Activated CD8-positive, alpha-beta memory T cell treated with anti-CD3 and anti-CD28 coated beads, Interleukin-2, amount 10 ng/mL, durations not matched to agents 7 days and 5 days (primary cell): ENCODE results near the gene ADAM33. TPM values are rescaled to one million over a fixed set of nuclear protein-coding genes. Genes with fewer than 3 reads are reported as not detected.

Source experiments
- ATAC-seq: fragments of 150-1000 bp; cut with Tn5 transposase; one replicate; pipeline ENCODE4 v1.10.0; 2021; ENCODE audit warnings: moderate library complexity
- CTCF ChIA-PET: fragments of 350-600 bp; sonication (Branson Sonifier 250); formaldehyde crosslinking; loops from one replicate; lab custom pipeline; 2021; ENCODE audit warnings: antibody characterized with exemption; lab: Charles Lee
- DNase-seq: peaks from one replicate; pipeline ENCODE4 v3.0.0-alpha.2; 2020
- H3K27ac Mint-ChIP-seq: one replicate; pipeline ENCODE4 v1.8.0; 2021; ENCODE audit warnings: mild to moderate bottlenecking, mixed read lengths
- H3K27me3 Mint-ChIP-seq: one replicate; pipeline ENCODE4 v1.8.0; 2021; ENCODE audit warnings: mixed read lengths
- H3K36me3 Mint-ChIP-seq: one replicate; pipeline ENCODE4 v1.8.0; 2021; ENCODE audit warnings: mild to moderate bottlenecking, mixed read lengths
- H3K4me1 Mint-ChIP-seq: one replicate; pipeline ENCODE4 v1.8.0; 2021; ENCODE audit warnings: mixed read lengths
- H3K4me3 Mint-ChIP-seq: one replicate; pipeline ENCODE4 v1.8.0; 2021; ENCODE audit warnings: mild to moderate bottlenecking, moderate library complexity, mixed read lengths
- H3K9me3 Mint-ChIP-seq: one replicate; pipeline ENCODE4 v1.8.0; 2022; ENCODE audit warnings: low read depth, mixed read lengths
- total RNA-seq, 2 experiments: library from RNA; stranded (reverse); gene quantifications; one replicate each; pipeline ENCODE4 v1.2.3, GENCODE V29; 2021

The ADAM33 gene
- total RNA-seq, 2 experiments from 2014 or later, result not detected

DNA sequence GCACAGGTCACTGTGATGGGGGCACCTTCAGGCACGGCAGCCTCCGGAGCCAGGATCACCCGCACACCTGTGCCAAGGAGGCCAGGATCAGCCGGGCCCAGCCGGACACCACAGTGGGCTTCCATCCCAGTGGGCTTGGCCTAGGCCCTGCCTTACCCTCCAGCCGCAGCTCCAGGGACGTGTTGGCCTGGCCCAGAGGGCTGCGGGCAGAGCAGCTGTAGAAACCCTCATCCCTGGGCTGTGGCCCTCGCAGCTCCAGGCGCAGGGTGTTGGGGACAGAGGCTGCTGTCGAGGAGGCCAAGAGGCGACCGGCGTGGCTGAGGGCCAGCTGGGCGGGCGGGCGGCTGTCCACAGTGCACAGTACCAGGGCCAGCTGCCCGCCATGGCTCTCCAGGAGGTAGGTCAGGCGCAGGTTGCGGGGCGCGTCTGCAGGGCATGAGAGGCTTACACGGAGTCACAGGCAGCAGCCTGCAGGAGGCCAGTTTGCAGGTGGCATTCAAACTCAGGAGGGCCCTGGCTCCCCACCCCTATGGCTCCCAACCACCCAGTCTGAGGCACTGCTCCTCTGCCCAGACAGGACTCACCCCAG lies 11.0 kb upstream of the ADAM33 start:
- Mint-ChIP-seq H3K36me3 (no peaks in the 10 kb centered on the region), H3K9me3 (no peaks in the 10 kb centered on the region), H3K4me1 (no peaks in the 10 kb centered on the region), H3K4me3 (no peak overlapping the region), H3K27me3 (no peaks in the 10 kb centered on the region), H3K27ac (no peak overlapping the region)
- ATAC-seq (no peak), DNase-seq (no peak)
- CTCF ChIA-PET, result interaction anchor here (1.3 to 8.7 kb wide), 3 partner anchors 16 to 18 kb away, joined by 3 to 46 read pairs (median 9); no protein-coding TSS in a partner anchor

DNA sequence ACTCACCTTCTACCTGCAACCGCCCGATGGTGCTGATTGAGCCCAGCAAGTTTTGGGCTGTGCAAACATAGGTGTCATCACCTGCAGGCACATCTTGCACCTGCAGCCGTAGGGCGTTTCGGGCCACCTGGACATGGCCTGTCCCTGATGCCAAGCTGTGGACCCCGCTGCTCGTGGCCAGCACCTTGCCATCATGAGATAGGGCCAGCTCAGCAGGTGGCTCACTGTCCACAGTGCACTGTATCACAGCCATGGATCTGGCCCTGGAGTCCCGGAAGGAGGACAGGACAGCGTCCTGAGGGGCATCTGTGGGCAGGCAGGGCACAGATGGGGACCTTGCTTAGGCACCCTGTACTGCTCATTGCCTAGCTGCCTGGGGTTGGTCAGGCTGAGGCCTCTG lies 10.1 kb upstream of the ADAM33 start:
- Mint-ChIP-seq H3K36me3 (no peaks in the 10 kb centered on the region), H3K27me3 (peaks cover 3% of the 10 kb centered on the region), H3K4me1 (no peaks in the 10 kb centered on the region), H3K4me3 (no peak overlapping the region), H3K9me3 (no peaks in the 10 kb centered on the region), H3K27ac (no peak overlapping the region)
- ATAC-seq (no peak), DNase-seq (no peak)
- CTCF ChIA-PET, result interaction anchor here (1.3 to 2.3 kb wide), 2 partner anchors 15 to 19 kb away, joined by 3 to 9 read pairs; no protein-coding TSS in a partner anchor

DNA sequence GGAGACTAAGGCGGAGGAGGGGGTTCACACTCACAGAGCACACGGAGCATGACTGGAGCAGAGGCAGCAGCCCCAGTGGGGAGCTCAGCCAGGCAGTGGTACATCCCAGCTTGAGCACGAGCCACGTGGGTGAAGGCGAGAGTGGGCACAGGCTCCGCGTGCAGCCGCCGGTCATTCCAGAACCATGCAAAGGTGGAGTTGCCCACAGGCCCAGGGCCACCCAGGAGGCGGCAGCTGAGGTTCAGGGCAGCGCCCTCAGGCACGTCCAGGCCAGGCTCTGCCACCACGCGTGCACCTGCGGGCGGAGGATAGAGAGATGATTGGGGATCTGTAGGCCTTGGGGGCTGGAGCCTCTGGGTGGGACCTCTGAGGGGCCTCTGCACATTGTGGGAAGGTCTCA lies 9.5 kb upstream of the ADAM33 start:
- ATAC-seq (no peak), DNase-seq (no peak)
- no peak overlapping the region for H3K4me3 Mint-ChIP-seq
- peaks cover 6% of the 10 kb centered on the region for H3K27me3 Mint-ChIP-seq
- no peaks in the 10 kb centered on the region for H3K9me3 Mint-ChIP-seq
- no peaks in the 10 kb centered on the region for H3K4me1 Mint-ChIP-seq
- H3K27ac Mint-ChIP-seq, result no peak overlapping the region
- no peaks in the 10 kb centered on the region for H3K36me3 Mint-ChIP-seq
- CTCF ChIA-PET, result interaction anchor here (2.3 kb wide), 1 partner anchor 20 kb away, joined by 9 read pairs; no protein-coding TSS in a partner anchor

DNA sequence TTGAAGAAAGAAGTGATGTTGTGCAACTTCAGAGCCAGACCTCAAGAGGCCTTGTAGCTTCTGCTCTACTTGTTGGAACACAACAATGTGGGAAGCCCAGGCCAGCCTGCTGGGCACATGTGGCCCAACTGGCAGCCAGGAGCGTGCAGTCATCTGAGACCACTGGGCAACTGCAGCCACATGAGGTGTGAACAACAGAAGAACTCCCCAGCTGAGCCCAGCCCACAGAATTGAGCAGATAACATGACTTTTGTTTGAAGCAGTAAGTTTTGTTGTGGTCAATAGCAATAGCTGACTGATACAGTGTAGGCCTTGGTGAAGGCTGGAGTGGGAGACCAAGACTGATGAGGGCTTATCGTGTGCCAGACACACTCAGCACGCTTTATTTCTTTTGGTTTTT lies 8.6 kb upstream of the ADAM33 start:
- DNase-seq (no peak), ATAC-seq (no peak)
- no peaks in the 10 kb centered on the region for H3K4me1 Mint-ChIP-seq
- H3K4me3 Mint-ChIP-seq, result no peak overlapping the region
- H3K27ac Mint-ChIP-seq, result no peak overlapping the region
- H3K36me3 Mint-ChIP-seq, result no peaks in the 10 kb centered on the region
- H3K9me3 Mint-ChIP-seq, result no peaks in the 10 kb centered on the region
- peaks cover 13% of the 10 kb centered on the region for H3K27me3 Mint-ChIP-seq
- CTCF ChIA-PET, result interaction anchor here (2.3 kb wide), 1 partner anchor 20 kb away, joined by 9 read pairs; no protein-coding TSS in a partner anchor

DNA sequence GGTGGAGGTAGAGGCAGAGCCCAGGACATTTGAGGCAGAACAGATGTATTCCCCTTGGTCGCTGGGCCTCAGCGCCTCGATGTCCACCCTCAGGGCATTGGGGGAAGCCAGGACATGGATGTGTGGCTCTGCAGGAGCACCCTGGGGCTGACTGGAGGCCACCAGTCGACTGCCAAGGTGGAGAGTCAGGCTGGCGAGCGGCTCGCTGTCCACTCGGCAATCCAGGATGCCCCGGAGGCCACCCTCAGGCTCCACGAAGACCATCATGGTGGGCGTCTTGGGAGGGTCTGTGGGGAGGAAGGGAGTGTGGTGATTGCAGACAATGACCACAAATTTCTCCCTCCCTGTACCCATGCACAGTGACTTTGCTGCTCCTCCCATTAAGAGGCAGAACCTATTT lies 8.2 kb upstream of the ADAM33 start:
- CTCF ChIA-PET, result no interaction called here
- Mint-ChIP-seq H3K4me1 (no peaks in the 10 kb centered on the region), H3K36me3 (no peaks in the 10 kb centered on the region), H3K4me3 (no peak overlapping the region), H3K27ac (no peak overlapping the region), H3K9me3 (no peaks in the 10 kb centered on the region), H3K27me3 (peaks cover 16% of the 10 kb centered on the region)
- ATAC-seq, result no peak
- DNase-seq, result no peak

DNA sequence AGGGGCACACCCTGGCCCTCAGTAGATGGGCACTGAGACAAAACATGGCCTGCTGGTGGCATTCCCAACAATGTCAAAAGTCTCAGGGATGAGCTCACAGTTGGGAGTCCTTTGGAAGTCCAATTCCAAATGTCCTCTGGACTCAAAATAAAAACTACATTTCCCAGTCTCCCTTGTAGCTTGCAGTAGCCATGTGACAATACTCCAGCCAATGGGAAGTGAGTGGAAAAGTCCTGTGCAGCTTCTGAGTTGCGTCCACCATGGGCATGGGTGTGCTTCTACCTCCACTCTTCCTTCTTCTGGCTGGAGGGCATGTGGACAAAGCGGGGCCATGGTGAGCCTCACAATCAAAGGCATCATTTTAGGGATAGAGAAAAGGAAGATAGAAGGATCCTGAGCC lies 5.8 kb upstream of the ADAM33 start:
- no peaks in the 10 kb centered on the region for H3K4me1 Mint-ChIP-seq
- no peak for DNase-seq
- CTCF ChIA-PET, result interaction anchor here (1.6 to 3.8 kb wide), 2 partner anchors 10 to 11 kb away, joined by 5 to 23 read pairs; no protein-coding TSS in a partner anchor
- no peak for ATAC-seq
- peaks cover 33% of the 10 kb centered on the region for H3K27me3 Mint-ChIP-seq
- H3K9me3 Mint-ChIP-seq, result no peaks in the 10 kb centered on the region
- no peak overlapping the region for H3K4me3 Mint-ChIP-seq
- H3K36me3 Mint-ChIP-seq, result no peaks in the 10 kb centered on the region
- H3K27ac Mint-ChIP-seq, result no peak overlapping the region

DNA sequence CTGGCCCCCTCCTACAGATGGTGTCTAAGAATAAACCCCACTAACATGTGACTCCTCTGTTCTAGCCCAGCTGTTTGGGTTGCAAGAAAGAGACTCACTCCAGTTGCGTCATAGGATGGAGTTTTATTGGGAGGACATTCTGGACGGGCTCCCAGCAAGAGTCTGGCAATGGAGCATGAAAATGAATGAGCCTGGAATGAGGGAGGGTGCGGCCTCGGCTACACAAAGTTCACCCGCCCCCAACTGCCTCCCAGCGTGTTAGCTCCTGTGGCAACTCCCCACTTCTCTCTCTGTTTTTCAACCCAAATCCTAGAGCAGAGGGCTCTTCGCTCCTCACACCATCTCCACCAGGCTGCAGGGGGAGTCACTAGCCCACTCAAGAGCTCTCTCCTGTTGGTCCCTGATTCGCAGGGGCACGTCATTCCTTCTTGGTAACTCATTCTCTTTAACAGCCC lies 5.1 kb upstream of the ADAM33 start:
- ATAC-seq, result no peak
- CTCF ChIA-PET, result interaction anchor here (3.8 kb wide), 1 partner anchor 10 kb away, joined by 23 read pairs; no protein-coding TSS in a partner anchor
- Mint-ChIP-seq H3K9me3 (no peaks in the 10 kb centered on the region), H3K27me3 (peaks cover 38% of the 10 kb centered on the region), H3K36me3 (no peaks in the 10 kb centered on the region), H3K27ac (no peak overlapping the region), H3K4me1 (peaks cover 2% of the 10 kb centered on the region), H3K4me3 (no peak overlapping the region)
- no peak for DNase-seq

DNA sequence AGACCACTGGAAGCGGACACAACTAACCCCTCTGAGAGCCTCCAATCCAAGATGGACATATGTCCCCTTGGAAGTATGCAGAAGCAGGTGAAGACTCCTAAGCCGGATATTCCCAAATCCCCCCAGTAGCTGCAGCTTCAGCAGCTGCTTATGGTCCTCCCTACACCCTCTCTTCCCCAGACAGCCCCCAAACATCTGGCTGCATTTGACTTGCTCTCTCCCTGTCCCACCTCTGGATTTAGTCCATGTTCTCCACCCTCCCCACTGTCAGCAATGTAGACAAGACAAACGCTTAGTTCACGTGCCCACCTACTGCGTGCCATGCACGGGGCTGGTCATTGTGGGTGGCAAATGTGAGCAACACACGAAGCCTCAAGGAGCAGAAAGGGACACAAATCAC lies 4.6 kb upstream of the ADAM33 start:
- CTCF ChIA-PET, result interaction anchor here (3.8 kb wide), 1 partner anchor 9 kb away, joined by 23 read pairs; no protein-coding TSS in a partner anchor
- Mint-ChIP-seq H3K36me3 (no peaks in the 10 kb centered on the region), H3K4me3 (no peak overlapping the region), H3K27ac (no peak overlapping the region), H3K4me1 (peaks cover 2% of the 10 kb centered on the region), H3K9me3 (no peaks in the 10 kb centered on the region), H3K27me3 (peaks cover 43% of the 10 kb centered on the region)
- no peak for ATAC-seq
- no peak for DNase-seq

DNA sequence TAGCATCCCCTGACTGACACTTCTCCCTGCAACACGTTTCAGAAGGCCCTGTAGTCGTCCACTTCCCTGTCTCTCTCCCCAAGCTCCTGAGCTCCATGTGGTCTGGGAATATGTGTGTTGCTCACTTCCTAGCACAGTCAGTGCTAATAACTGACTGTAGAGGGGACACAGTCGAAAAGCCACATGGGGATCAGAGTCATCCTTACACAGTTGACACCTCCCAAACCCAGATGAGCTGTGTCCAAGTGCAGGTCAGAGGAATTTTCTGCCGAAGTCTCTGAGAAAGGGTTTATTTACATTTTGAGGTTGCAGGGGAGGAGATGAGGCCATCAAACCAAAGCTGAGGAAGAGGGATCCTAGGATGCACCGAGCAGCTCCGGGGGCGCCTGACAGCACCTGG lies 3.5 kb upstream of the ADAM33 start:
- no peak for ATAC-seq
- no peak for DNase-seq
- Mint-ChIP-seq H3K4me3 (no peak overlapping the region), H3K4me1 (peaks cover 2% of the 10 kb centered on the region), H3K27ac (no peak overlapping the region), H3K9me3 (no peaks in the 10 kb centered on the region), H3K27me3 (peaks cover 53% of the 10 kb centered on the region), H3K36me3 (no peaks in the 10 kb centered on the region)
- CTCF ChIA-PET, result interaction anchor here (1.0 to 3.8 kb wide), 3 partner anchors 8 to 27 kb away, joined by 3 to 23 read pairs (median 4); no protein-coding TSS in a partner anchor

DNA sequence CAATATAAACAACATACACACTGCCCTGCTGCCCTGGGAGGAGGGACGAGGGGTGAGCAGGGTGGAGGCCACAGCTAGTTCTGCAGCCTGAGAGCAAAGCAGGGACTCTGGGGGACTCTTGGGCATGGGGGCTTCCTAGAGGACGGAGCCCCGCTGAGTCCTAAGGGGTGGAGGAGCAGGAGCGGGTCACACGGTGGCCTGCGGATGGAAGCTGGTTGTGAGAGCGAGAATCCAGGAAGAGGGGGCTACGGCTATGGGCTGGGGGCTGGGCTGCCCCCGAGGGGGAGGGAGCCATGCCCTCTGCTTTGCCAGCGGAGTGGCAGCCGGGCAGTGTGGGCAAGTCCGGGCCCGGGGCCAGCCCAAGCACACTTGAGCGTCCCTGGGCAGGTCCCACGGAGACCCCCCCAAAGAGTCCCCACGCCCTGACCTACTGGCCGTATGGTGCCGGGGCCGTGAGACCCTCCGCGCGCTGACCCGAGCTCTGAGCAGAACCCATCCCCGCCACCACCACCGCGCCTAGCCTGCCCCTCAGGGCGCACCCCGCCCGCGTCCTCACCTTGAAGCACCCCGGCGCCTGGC lies 369 bp downstream of the ADAM33 start:
- H3K36me3 Mint-ChIP-seq, result no peaks in the 10 kb centered on the region
- CTCF ChIA-PET, result interaction anchor here (1.4 to 9.8 kb wide), 2 partner anchors 9 to 28 kb away, joined by 3 to 122 read pairs; no protein-coding TSS in a partner anchor
- H3K27ac Mint-ChIP-seq, result no peak overlapping the region
- H3K27me3 Mint-ChIP-seq, result peaks cover 71% of the 10 kb centered on the region
- no peak for ATAC-seq
- DNase-seq, result no peak
- peaks cover 6% of the 10 kb centered on the region for H3K4me1 Mint-ChIP-seq
- no peak overlapping the region for H3K4me3 Mint-ChIP-seq
- no peaks in the 10 kb centered on the region for H3K9me3 Mint-ChIP-seq

DNA sequence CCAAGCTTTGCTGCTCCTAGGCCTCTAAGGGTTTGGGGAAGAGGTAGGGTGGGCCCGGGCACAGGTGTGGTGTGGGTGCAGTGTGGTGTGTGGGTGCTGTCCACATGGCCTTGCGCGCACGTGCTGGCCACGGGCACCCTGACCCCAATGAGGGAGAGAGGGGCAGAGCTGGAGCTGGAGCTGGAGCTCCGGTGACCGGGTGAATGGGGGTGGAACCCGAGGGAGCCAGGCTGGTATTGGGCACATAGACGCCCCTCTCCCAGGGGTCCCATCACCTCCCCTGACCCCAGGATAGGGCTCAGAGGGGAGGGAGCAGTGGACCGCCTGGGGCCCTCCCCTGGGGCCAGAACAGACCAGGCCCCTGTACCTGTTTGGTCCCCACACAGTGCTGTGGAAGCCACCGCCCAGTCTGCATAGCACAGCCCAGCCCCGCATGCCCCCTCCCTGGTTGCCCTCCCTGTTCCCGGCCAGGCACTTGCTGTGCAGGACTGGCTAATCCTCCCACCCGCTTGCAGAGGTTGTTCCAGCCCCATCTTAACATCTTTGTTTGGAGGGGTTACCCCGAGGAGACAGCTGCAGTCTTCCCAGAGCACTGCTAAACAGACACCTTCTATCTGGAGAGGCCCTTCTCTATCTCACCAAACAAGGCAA lies 984 bp downstream of the ADAM33 start:
- Mint-ChIP-seq H3K27me3 (peaks cover 68% of the 10 kb centered on the region), H3K4me1 (peaks cover 6% of the 10 kb centered on the region), H3K9me3 (no peaks in the 10 kb centered on the region), H3K36me3 (no peaks in the 10 kb centered on the region), H3K4me3 (no peak overlapping the region), H3K27ac (no peak overlapping the region)
- CTCF ChIA-PET, result interaction anchor here (1.4 to 9.8 kb wide), 2 partner anchors 8 to 28 kb away, joined by 3 to 122 read pairs; no protein-coding TSS in a partner anchor
- ATAC-seq (no peak), DNase-seq (no peak)

DNA sequence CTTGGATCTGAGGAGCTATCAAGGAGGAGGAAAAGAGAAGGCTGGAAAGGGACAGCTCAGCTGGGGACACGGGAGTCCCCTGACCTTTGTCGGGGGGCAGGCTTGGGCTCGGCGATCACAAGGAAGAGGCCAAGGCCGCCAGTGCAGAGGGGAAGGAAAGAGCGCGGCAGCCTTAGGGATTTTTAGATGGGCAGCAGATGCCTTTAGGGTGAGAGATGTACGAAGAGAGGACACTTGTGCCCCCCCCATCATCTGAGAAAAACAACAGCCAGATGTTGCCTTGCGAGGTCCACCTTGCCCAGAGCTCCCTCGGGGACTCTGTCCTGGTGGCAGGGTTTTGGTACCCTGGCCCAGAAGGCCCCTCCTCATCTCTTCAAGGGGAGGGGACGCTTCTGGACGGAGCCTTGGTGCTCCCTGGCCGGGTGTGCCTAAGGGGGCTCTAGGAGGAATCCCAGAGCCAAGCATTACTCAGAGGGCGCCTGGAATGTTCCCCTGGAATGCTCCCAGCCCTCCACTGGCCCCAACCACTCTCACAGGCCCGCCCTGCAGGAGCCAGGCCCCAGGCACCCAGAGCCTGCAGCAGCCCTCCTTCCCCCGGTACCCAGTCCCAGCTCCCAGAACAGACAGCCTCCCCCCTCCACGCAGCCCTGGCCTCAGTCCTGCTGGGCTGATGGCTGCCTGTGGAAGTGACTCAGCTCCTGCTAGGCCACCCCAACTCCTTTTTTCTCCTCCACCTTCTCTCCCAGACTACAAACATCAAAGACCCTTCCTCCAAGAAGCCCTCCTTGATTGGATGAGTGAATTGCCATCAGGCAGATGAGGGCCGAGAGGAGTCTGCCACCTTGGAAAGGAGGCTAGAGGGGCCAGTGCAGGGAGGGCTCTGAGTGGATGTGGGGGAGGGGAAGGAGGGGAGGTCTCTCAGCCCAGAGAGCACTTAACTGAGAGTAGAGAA lies 1.8 kb downstream of the ADAM33 start:
- peaks cover 6% of the 10 kb centered on the region for H3K4me1 Mint-ChIP-seq
- no peaks in the 10 kb centered on the region for H3K36me3 Mint-ChIP-seq
- no peak overlapping the region for H3K27ac Mint-ChIP-seq
- no peaks in the 10 kb centered on the region for H3K9me3 Mint-ChIP-seq
- DNase-seq (no peak), ATAC-seq (no peak)
- CTCF ChIA-PET, result interaction anchor here (0.9 to 9.8 kb wide), 2 partner anchors 15 to 29 kb away, joined by 4 to 122 read pairs; no protein-coding TSS in a partner anchor
- H3K4me3 Mint-ChIP-seq, result no peak overlapping the region
- peaks cover 71% of the 10 kb centered on the region for H3K27me3 Mint-ChIP-seq
